K562 (cell line): ENCODE measurements around the gene FIGNL1. TPM values are rescaled to one million over a fixed set of nuclear protein-coding genes. Genes with fewer than 3 reads are reported as not detected.

Source experiments
- FOXJ2 ChIP-seq: fragments of 200-800 bp; sonication (Bioruptor generic); IDR thresholded peaks from 2 replicates; pipeline ENCODE4 v1.6.1; 2016; ENCODE audit warnings: missing genetic modification characterization, missing compliant biosample characterization
- HDAC1 ChIP-seq, 2 experiments: fragments of 450-650 bp; IDR thresholded peaks; 2 replicates each; pipeline ENCODE4 v1.6.1; 2016 to 2017; ENCODE audit warnings: inconsistent platforms in 1 of 2, mild to moderate bottlenecking in 1 of 2, moderate library complexity in 1 of 2
- HNRNPK ChIP-seq: fragments of 200-400 bp; formaldehyde crosslinking; IDR thresholded peaks from one replicate; pipeline ENCODE4 v1.6.1; 2018; ENCODE audit warnings: mild to moderate bottlenecking, low read depth, low read length; ENCODE audit not compliant: poor library complexity, severe bottlenecking
- MYNN ChIP-seq, 2 experiments: sonication (generic); formaldehyde crosslinking in 1 of 2; IDR thresholded peaks; 2 replicates each; pipeline versions ENCODE4 v1.5.0 to v1.6.1; 2016 to 2020; ENCODE audit warnings: antibody characterized with exemption in 1 of 2, missing genetic modification reagents in 1 of 2
- NR2C2 ChIP-seq, 2 experiments: fragments of 200-800 bp in 1 of 2; sonication (Bioruptor generic) in 1 of 2; sonication (generic) in 1 of 2; formaldehyde crosslinking in 1 of 2; IDR thresholded peaks; 2 replicates each; pipeline versions ENCODE4 v1.6.1 to v1.8.0; 2016 to 2022; ENCODE audit warnings: mild to moderate bottlenecking in 1 of 2, missing compliant biosample characterization in 1 of 2, missing genetic modification characterization in 1 of 2, missing genetic modification reagents in 1 of 2
- RBM25 ChIP-seq: fragments of 200-400 bp; formaldehyde crosslinking; IDR thresholded peaks from 2 replicates; pipeline ENCODE4 v1.6.1; 2018; ENCODE audit warnings: low read length, low read depth, moderate library complexity; ENCODE audit not compliant: severe bottlenecking
- TCFL5 ChIP-seq: fragments of 250-450 bp; sonication (Bioruptor Pico); conservative IDR thresholded peaks from 2 replicates; pipeline ENCODE4 v1.6.1; 2021; ENCODE audit warnings: mild to moderate bottlenecking, moderate library complexity, matching md5 sums
- ZNF785 ChIP-seq: fragments of 250-450 bp; sonication (Bioruptor Pico); IDR thresholded peaks from 2 replicates; pipeline ENCODE4 v1.4.0; 2020; ENCODE audit warnings: mild to moderate bottlenecking
- polyA plus RNA-seq, 8 experiments: library from polyadenylated mRNA; depleted of rRNA in 4 of 8; stranded (reverse) in 5 of 8; unstranded in 3 of 8; fragments of >200 nt; fragmentation: Nextera tagmentation in 2 of 8; fragmentation: Illumina TruSeq in 1 of 8; extraction: Ambion mirVana in 2 of 8; extraction: Trizol in 1 of 8; gene quantifications; 2 replicates each; pipeline versions ENCODE4 v1.2.1 to v1.2.3, GENCODE V29; 2011 to 2014; ENCODE audit warnings: inconsistent platforms in 1 of 8, missing spikeins in 1 of 8
- total RNA-seq, 7 experiments: library from RNA; depleted of rRNA in 6 of 7; stranded (reverse); fragments of >200 nt in 6 of 7; fragmentation: Illumina TruSeq in 2 of 7; extraction: Trizol in 2 of 7; gene quantifications; 2 replicates each; pipeline versions ENCODE4 v1.2.1 to v1.2.3, GENCODE V29; 2011 to 2021; ENCODE audit warnings: low replicate concordance in 1 of 7
- TF ChIP-seq, protein P1 (sequence below): sonication (generic); formaldehyde crosslinking; IDR thresholded peaks from 2 replicates; pipeline ENCODE4 v1.8.0; 2022; ENCODE audit warnings: mild to moderate bottlenecking, missing genetic modification reagents
- TF ChIP-seq, protein P2 (sequence below): fragments of 150-350 bp; conservative IDR thresholded peaks from 2 replicates; pipeline ENCODE4 v1.6.1; 2014; ENCODE audit warnings: low read length
- TF ChIP-seq, protein P3 (sequence below): fragments of 450-650 bp; IDR thresholded peaks from 2 replicates; pipeline ENCODE4 v1.6.1; 2016; ENCODE audit warnings: antibody characterized with exemption
- TF ChIP-seq, protein P4 (sequence below), 2 experiments: fragments of 450-650 bp; conservative IDR thresholded peaks; 2 replicates each; pipeline ENCODE4 v1.6.1; 2017; ENCODE audit warnings: mild to moderate bottlenecking in 2 of 2, moderate library complexity in 2 of 2
- TF ChIP-seq, protein P5 (sequence below), 2 experiments: fragments of 250-450 bp in 1 of 2; fragments of 450-650 bp in 1 of 2; sonication (Bioruptor Pico) in 1 of 2; IDR thresholded peaks; 2 replicates each; pipeline versions ENCODE4 v1.6.1 to v1.8.0; 2016 to 2021; ENCODE audit warnings: mild to moderate bottlenecking in 2 of 2, moderate library complexity in 2 of 2, missing compliant biosample characterization in 1 of 2, missing genetic modification characterization in 1 of 2
- TF ChIP-seq, protein P6 (sequence below): fragments of 250-450 bp; sonication (Bioruptor Pico); IDR thresholded peaks from 2 replicates; pipeline ENCODE4 v1.5.0; 2020; ENCODE audit warnings: mild to moderate bottlenecking

FIGNL1 gene
- total and polyA plus RNA-seq, 9 of the 15 experiments (the other 6 are each of a cell fraction or from before 2014, with no cell fraction given), result 15.5 to 48.3 (median 27.6) TPM

DNA sequence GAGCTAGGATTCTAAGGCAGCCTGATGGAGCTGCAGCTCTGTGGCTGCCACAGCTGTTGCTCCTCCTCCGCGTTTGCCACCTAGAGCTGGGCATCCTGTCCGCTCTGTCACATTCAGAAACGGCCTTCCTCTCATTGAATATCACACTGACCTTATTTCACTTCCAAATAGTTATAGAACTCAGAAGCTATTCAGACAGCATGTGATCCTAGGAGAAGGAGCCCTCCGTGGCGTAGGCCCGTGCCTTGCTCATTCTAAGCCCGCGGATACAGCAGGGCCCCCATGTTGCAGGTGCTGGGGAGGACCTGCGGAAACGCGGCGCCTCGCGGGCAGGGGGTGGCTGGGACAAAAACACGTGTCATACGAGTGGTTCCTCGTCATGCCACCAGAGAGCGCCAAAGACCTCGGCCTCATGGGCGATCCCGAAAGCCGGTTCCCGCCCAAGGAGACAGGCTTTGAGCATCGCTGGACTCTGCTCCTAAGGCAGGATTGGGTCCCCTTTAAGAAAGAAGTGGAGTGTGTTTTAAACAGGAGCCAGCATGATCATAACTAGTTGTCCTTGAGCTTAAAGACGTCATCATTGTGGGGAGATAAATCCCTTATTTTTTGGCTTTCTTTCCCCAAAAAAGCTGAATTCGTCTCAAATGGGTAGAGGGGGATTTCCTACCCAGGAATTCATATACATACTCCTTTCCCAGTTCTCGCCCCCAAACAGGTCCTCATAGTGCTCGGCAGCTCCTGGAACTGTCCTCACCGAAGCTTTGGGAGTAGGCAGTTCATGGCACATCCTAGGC, 17.9 kb upstream of the FIGNL1 start (continued):
- TF ChIP-seq, protein P1, sequence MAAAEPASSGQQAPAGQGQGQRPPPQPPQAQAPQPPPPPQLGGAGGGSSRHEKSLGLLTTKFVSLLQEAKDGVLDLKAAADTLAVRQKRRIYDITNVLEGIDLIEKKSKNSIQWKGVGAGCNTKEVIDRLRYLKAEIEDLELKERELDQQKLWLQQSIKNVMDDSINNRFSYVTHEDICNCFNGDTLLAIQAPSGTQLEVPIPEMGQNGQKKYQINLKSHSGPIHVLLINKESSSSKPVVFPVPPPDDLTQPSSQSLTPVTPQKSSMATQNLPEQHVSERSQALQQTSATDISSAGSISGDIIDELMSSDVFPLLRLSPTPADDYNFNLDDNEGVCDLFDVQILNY, result no peak
- TF ChIP-seq, protein P2, sequence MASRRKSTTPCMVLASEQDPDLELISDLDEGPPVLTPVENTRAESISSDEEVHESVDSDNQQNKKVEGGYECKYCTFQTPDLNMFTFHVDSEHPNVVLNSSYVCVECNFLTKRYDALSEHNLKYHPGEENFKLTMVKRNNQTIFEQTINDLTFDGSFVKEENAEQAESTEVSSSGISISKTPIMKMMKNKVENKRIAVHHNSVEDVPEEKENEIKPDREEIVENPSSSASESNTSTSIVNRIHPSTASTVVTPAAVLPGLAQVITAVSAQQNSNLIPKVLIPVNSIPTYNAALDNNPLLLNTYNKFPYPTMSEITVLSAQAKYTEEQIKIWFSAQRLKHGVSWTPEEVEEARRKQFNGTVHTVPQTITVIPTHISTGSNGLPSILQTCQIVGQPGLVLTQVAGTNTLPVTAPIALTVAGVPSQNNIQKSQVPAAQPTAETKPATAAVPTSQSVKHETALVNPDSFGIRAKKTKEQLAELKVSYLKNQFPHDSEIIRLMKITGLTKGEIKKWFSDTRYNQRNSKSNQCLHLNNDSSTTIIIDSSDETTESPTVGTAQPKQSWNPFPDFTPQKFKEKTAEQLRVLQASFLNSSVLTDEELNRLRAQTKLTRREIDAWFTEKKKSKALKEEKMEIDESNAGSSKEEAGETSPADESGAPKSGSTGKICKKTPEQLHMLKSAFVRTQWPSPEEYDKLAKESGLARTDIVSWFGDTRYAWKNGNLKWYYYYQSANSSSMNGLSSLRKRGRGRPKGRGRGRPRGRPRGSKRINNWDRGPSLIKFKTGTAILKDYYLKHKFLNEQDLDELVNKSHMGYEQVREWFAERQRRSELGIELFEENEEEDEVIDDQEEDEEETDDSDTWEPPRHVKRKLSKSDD, result no peak
- no peak for TF ChIP-seq TCFL5 (CRISPR knock-in tag)
- TF ChIP-seq HDAC1 (IDR thresholded peaks at IDR 0.05), result no peak
- TF ChIP-seq MYNN (IDR thresholded peaks at IDR 0.05), result no peak
- TF ChIP-seq MYNN (CRISPR knock-in tag; IDR thresholded peaks at IDR 0.05), result no peak
- TF ChIP-seq RBM25, result no peak
- TF ChIP-seq NR2C2 (CRISPR knock-in tag; IDR thresholded peaks at IDR 0.05), result no peak
- no peak for TF ChIP-seq NR2C2 (tag; IDR thresholded peaks at IDR 0.05)
- TF ChIP-seq, protein P3, sequence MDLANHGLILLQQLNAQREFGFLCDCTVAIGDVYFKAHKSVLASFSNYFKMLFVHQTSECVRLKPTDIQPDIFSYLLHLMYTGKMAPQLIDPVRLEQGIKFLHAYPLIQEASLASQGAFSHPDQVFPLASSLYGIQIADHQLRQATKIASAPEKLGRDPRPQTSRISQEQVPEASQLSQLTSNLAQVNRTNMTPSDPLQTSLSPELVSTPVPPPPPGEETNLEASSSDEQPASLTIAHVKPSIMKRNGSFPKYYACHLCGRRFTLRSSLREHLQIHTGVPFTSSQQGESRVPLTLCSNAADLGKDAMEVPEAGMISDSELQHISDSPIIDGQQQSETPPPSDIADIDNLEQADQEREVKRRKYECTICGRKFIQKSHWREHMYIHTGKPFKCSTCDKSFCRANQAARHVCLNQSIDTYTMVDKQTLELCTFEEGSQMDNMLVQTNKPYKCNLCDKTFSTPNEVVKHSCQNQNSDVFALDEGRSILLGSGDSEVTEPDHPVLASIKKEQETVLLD, result no peak
- TF ChIP-seq HNRNPK, result no peak
- TF ChIP-seq FOXJ2, result no peak
- no peak for TF ChIP-seq ZNF785
- TF ChIP-seq, protein P4, sequence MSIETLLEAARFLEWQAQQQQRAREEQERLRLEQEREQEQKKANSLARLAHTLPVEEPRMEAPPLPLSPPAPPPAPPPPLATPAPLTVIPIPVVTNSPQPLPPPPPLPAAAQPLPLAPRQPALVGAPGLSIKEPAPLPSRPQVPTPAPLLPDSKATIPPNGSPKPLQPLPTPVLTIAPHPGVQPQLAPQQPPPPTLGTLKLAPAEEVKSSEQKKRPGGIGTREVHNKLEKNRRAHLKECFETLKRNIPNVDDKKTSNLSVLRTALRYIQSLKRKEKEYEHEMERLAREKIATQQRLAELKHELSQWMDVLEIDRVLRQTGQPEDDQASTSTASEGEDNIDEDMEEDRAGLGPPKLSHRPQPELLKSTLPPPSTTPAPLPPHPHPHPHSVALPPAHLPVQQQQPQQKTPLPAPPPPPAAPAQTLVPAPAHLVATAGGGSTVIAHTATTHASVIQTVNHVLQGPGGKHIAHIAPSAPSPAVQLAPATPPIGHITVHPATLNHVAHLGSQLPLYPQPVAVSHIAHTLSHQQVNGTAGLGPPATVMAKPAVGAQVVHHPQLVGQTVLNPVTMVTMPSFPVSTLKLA (conservative IDR thresholded peaks at IDR 0.05), result peak; percentile 84 to 88
- TF ChIP-seq, protein P5, sequence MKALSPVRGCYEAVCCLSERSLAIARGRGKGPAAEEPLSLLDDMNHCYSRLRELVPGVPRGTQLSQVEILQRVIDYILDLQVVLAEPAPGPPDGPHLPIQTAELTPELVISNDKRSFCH (CRISPR knock-in tag; IDR thresholded peaks at IDR 0.05), result no peak
- TF ChIP-seq, protein P5 (tag; IDR thresholded peaks at IDR 0.05), result no peak
- TF ChIP-seq, protein P6, sequence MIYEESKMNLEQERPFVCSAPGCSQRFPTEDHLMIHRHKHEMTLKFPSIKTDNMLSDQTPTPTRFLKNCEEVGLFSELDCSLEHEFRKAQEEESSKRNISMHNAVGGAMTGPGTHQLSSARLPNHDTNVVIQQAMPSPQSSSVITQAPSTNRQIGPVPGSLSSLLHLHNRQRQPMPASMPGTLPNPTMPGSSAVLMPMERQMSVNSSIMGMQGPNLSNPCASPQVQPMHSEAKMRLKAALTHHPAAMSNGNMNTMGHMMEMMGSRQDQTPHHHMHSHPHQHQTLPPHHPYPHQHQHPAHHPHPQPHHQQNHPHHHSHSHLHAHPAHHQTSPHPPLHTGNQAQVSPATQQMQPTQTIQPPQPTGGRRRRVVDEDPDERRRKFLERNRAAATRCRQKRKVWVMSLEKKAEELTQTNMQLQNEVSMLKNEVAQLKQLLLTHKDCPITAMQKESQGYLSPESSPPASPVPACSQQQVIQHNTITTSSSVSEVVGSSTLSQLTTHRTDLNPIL (CRISPR knock-in tag), result no peak
